Esophagus muscularis mucosa (tissue), 4 donors: ENCODE results near the gene DPH2. TPM values are rescaled to one million over a fixed set of nuclear protein-coding genes. Genes with fewer than 3 reads are reported as not detected.

Source experiments
- DNase-seq: peaks from one replicate; pipeline ENCODE4 v3.0.0-alpha.2; 2017; ENCODE audit errors: extremely low spot score
- H3K27ac ChIP-seq, 4 donors: fragments of 200-600 bp; sonication (generic); replicated peaks in 1 of 4; 1 replicate in 3 of 4; 2 replicates in 1 of 4; pipeline ENCODE4 v1.5.1; 2016 to 2019; ENCODE audit warnings: mild to moderate bottlenecking in 1 of 4
- H3K27me3 ChIP-seq, 4 donors: fragments of 200-600 bp; sonication (generic); one replicate each; pipeline versions ENCODE4 v1.5.1 to v1.6.0; 2016 to 2019
- H3K36me3 ChIP-seq, 4 donors: fragments of 200-600 bp; sonication (generic); one replicate each; pipeline ENCODE4 v1.5.1; 2016 to 2019
- H3K4me1 ChIP-seq, 4 donors: fragments of 200-600 bp; sonication (generic); one replicate each; pipeline ENCODE4 v1.5.1; 2016 to 2019
- H3K4me3 ChIP-seq, 4 donors: fragments of 200-600 bp; sonication (generic); 1 replicate in 2 of 4; 2 replicates in 2 of 4; pipeline ENCODE4 v1.5.1; 2016 to 2019; ENCODE audit warnings: mild to moderate bottlenecking in 4 of 4, moderate library complexity in 1 of 4
- H3K9me3 ChIP-seq, 4 donors: fragments of 200-600 bp; sonication (generic); 1 replicate in 3 of 4; 2 replicates in 1 of 4; pipeline ENCODE4 v1.5.1; 2016 to 2019
- CTCF ChIP-seq, 3 experiments: fragments of 200-600 bp in 2 of 3; fragments of 450-650 bp in 1 of 3; sonication (generic) in 2 of 3; IDR thresholded peaks; one replicate each; pipeline ENCODE4 v1.5.1; 2017 to 2019; ENCODE audit warnings: antibody characterized with exemption in 3 of 3, mild to moderate bottlenecking in 2 of 3, moderate library complexity in 1 of 3
- EP300 ChIP-seq: sonication (generic); formaldehyde crosslinking; IDR thresholded peaks from one replicate; pipeline ENCODE4 v1.6.1; 2017; ENCODE audit warnings: antibody characterized with exemption
- POLR2A ChIP-seq: fragments of 450-650 bp; IDR thresholded peaks from one replicate; pipeline ENCODE4 v1.6.1; 2017; ENCODE audit warnings: antibody characterized with exemption, moderate library complexity, mild to moderate bottlenecking, low read depth
- POLR2AphosphoS5 ChIP-seq, 2 donors: sonication (generic); formaldehyde crosslinking; IDR thresholded peaks; one replicate each; pipeline ENCODE4 v1.6.1; 2017; ENCODE audit warnings: antibody characterized with exemption in 2 of 2
- WGBS: methylation state at CpG from one replicate; pipeline ENCODE4 v1.1.5; 2018; 5-methylcytosine and 5-hydroxymethylcytosine counted together
- intact Hi-C: fragments of 100-400 bp; cut with DNase I; formaldehyde crosslinking; loops from one replicate; pipeline ENCODE4 v1.15.1; 2023
- total RNA-seq, 4 donors: library from RNA; depleted of rRNA; stranded (reverse); fragments of >200 nt; gene quantifications; one replicate each; pipeline versions ENCODE4 v1.1.0 to v1.2.1, GENCODE V29; 2016

The DPH2 gene
- total RNA-seq, 4 donors from 2014 or later: 13.7 to 29.2 (median 19.2) TPM

- TF ChIP-seq CTCF (IDR thresholded peaks at IDR 0.05) (peak; percentile 76 to 80 (median 78)), POLR2A (peak; percentile 59), POLR2AphosphoS5 (IDR thresholded peaks at IDR 0.05) (peak; percentile 80 to 91), EP300 (no peak)
- WGBS: 2% methylated on average over 10 of the region's 74 CpGs
Observed at GRCh38 chr1:43946236-43947060, 23.4 kb upstream of the DPH2 start, which contains the start of gene IPO13. TSS of gene IPO13 (plus strand) at chr1:43946950. CDS start at chr1:43947601, 651 bp downstream.

GRCh38 chr1:43947061-43947873 is 22.5 kb upstream of the DPH2 start:
- peaks cover 0 to 22% (median 18%) of the 10 kb centered on the region in 4 donors for H3K36me3 ChIP-seq
- no peak for DNase-seq
- no peaks in the 10 kb centered on the region for H3K27me3 ChIP-seq
- H3K9me3 ChIP-seq: no peaks in the 10 kb centered on the region
- peak overlapping the region; percentile 72 to 86 (median 84) for H3K4me3 ChIP-seq
- peaks cover 42 to 56% (median 47%) of the 10 kb centered on the region in 4 donors for H3K4me1 ChIP-seq
- intact Hi-C loops: no loop called here
- no peak for TF ChIP-seq EP300
- H3K27ac ChIP-seq: peak overlapping the region; percentile 92 to 97 (median 94)
- WGBS: 2% methylated on average over 10 of the region's 27 CpGs

More at GRCh38 chr1:43946236-43947060, 23.4 kb upstream of the DPH2 start, which contains the start of gene IPO13:
- H3K4me3 ChIP-seq: peak within 1 kb of the TSS; percentile 72 to 86 (median 84)
- no peaks in the 10 kb centered on the region for H3K9me3 ChIP-seq
- peaks cover 36 to 55% (median 47%) of the 10 kb centered on the region in 4 donors for H3K4me1 ChIP-seq
- H3K27ac ChIP-seq: peak within 1 kb of the TSS; percentile 92 to 97 (median 94)
- peak; percentile 99 for DNase-seq
- intact Hi-C loops: no loop called here
- peaks cover 0 to 22% (median 18%) of the 10 kb centered on the region in 4 donors for H3K36me3 ChIP-seq
- H3K27me3 ChIP-seq: no peaks in the 10 kb centered on the region

GRCh38 chr1:43947874-43948437 is 21.9 kb upstream of the DPH2 start:
- H3K27ac ChIP-seq: peak overlapping the region in 3 of 4 donors; percentile 92 to 94 (median 93)

GRCh38 chr1:43949678-43950077 is 20.1 kb upstream of the DPH2 start:
- intact Hi-C loops: no loop called here

More at GRCh38 chr1:43947874-43948437, 21.9 kb upstream of the DPH2 start:
- H3K4me1 ChIP-seq: peaks cover 42 to 56% (median 49%) of the 10 kb centered on the region in 4 donors
- H3K27me3 ChIP-seq: no peaks in the 10 kb centered on the region
- peaks cover 0 to 22% (median 16%) of the 10 kb centered on the region in 4 donors for H3K36me3 ChIP-seq
- 37% methylated on average over 3 of the region's 3 CpGs for WGBS
- intact Hi-C loops: no loop called here
- TF ChIP-seq EP300 (no peak), POLR2A (no peak), POLR2AphosphoS5 (IDR thresholded peaks at IDR 0.05) (no peak), CTCF (IDR thresholded peaks at IDR 0.05) (no peak)
- DNase-seq: no peak
- H3K4me3 ChIP-seq: peak overlapping the region; percentile 72 to 86 (median 84)
- no peaks in the 10 kb centered on the region for H3K9me3 ChIP-seq

More at GRCh38 chr1:43949678-43950077, 20.1 kb upstream of the DPH2 start:
- TF ChIP-seq CTCF (IDR thresholded peaks at IDR 0.05) (no peak), POLR2A (no peak), EP300 (no peak), POLR2AphosphoS5 (IDR thresholded peaks at IDR 0.05) (no peak)
- Histone ChIP-seq H3K27me3 (no peaks in the 10 kb centered on the region), H3K27ac (no peak overlapping the region), H3K9me3 (no peaks in the 10 kb centered on the region), H3K4me1 (peaks cover 37 to 58% (median 48%) of the 10 kb centered on the region in 4 donors), H3K4me3 (no peak overlapping the region), H3K36me3 (peaks cover 0 to 22% (median 17%) of the 10 kb centered on the region in 4 donors)
- DNase-seq: no peak
- WGBS: 95% methylated on average over 7 of the region's 13 CpGs
